Measurements from ENCODE around the gene TNPO3.
"Not testable (repeated sequence)": the region's sequence is repeated elsewhere in the genome, so short reads cannot be mapped to it uniquely, and the experiment has no call there.

The TNPO3 gene

DNA sequence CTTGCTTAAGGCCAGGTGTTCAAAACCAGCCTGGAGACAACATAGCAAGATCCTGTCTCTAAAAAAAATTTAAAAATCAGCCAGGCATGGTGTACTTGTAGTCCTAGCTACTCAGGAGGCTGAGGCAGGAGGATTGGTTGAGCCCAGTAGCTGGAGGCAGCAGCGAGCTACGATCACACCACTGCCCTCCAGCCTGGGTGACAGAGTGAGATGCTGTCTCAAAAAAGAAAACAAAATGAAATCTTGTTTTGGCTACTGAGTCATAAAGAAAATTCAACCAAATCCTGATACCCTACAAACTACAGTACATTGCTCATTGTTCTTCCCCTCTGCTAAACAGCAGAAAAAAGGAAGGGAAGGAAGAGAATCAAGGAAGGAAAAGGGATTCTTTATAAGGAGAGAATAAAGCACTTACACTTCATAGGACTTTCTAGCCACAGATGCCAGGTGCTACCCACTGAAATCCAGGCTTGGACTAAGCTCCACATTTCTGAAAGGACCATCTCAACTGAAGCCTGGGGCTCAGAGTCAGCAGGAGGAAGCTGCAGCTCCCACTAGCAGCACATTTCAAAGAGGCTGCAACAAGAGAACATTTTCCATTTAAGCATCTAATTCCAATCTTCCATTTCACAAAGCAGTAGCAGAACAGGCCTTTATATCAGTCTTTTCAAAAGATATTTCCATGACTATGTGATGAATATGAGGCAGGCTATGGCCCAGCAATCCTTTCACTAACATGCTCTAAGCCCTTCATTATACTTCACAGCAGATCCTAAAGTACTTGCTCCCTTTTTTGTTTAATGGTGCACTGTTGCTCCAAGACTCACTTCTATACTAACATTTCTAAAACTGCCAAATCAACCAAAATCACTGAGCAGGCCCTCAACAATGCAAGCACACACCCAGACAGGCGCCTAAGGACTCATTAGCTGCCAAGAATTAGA is 13.5 kb downstream of the TNPO3 start:
- DNase-seq (ENCODE audit: low spot score) = peak; percentile 45
- Histone ChIP-seq H3K9me3 (replicated peaks in 1 of 2; ENCODE audit: control insufficient read depth in 2 of 2, insufficient read depth in 1 of 2, low read depth in 1 of 2, low read length in 2 of 2) (no peaks in the 10 kb centered on the region), H2BK15ac (ENCODE audit: low read length) (no peak overlapping the region), H3K27me3 (ENCODE audit: control insufficient read depth in 3 of 3, insufficient read depth in 3 of 3, low read depth in 1 of 3, low read length in 3 of 3) (no peaks in the 10 kb centered on the region), H3K18ac (ENCODE audit: low read length) (peak overlapping the region; percentile 49), H3K4me1 (ENCODE audit: control insufficient read depth in 2 of 2, insufficient read depth in 1 of 2, low read depth in 1 of 2, low read length in 2 of 2) (peaks cover 14 to 17% of the 10 kb centered on the region in 2 donors), H3K79me1 (ENCODE audit: low read depth, low read length) (no peaks in the 10 kb centered on the region), H3K9ac (ENCODE audit: low read depth, low read length, poor library complexity) (no peak overlapping the region), H3K36me3 (replicated peaks in 1 of 2; ENCODE audit: control insufficient read depth in 2 of 2, insufficient read depth in 2 of 2, low read length in 2 of 2) (peaks cover 5 to 46% of the 10 kb centered on the region in 2 donors), H3K4me2 (ENCODE audit: insufficient read depth, low read length, poor library complexity, severe bottlenecking) (peak overlapping the region; percentile 12), H2BK12ac (ENCODE audit: low read length) (no peak overlapping the region), H2BK5ac (ENCODE audit: low read length) (no peak overlapping the region), H3K27ac (replicated peaks; ENCODE audit: low read length) (peak overlapping the region; percentile 93), H3K4ac (ENCODE audit: low read length) (no peak overlapping the region), H2BK120ac (ENCODE audit: low read depth, low read length) (no peak overlapping the region), H4K91ac (ENCODE audit: low read depth, low read length, poor library complexity) (no peak overlapping the region), H3K4me3 (ENCODE audit: low read length in 2 of 2) (no peak overlapping the region), H2AK5ac (ENCODE audit: low read depth, low read length) (no peak overlapping the region), H3K14ac (ENCODE audit: low read length) (no peak overlapping the region), H3K23ac (ENCODE audit: low read depth, low read length, poor library complexity) (no peak overlapping the region), H2AFZ (ENCODE audit: low read length) (no peak overlapping the region), H4K8ac (ENCODE audit: low read depth, low read length) (no peak overlapping the region)
- no CpG with 5 or more reads among the region's 3 CpGs for WGBS, 2 donors (ENCODE audit: extremely low coverage in 2 of 2, insufficient read length in 2 of 2, insufficient replicate concordance in 1 of 2)

DNA sequence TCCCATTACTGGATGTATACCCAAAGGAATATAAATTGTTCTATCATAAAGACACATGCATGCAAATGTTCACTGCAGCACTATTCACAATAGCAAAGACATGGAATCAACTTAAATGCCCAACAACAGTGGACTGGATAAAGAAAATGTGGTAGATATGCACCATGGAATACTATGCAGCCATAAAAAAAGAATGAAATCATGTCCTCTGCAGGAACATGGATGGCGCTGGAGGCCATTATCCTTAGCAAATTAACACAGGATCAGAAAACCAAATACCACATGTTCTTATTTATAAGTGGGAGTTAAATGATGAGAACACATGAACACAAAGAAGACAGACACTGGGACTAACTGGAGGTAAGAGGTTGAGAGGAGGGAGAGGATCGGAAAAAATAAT is 16.4 kb downstream of the TNPO3 start:
- H3K14ac ChIP-seq (ENCODE audit: low read length); H2BK15ac ChIP-seq (ENCODE audit: low read length); H2BK120ac ChIP-seq (ENCODE audit: low read depth, low read length); H2AFZ ChIP-seq (ENCODE audit: low read length); H3K79me1 ChIP-seq (ENCODE audit: low read depth, low read length); H3K4me2 ChIP-seq (ENCODE audit: insufficient read depth, low read length, poor library complexity, severe bottlenecking); H3K27me3 ChIP-seq (ENCODE audit: control insufficient read depth in 3 of 3, insufficient read depth in 3 of 3, low read depth in 1 of 3, low read length in 3 of 3); H2BK12ac ChIP-seq (ENCODE audit: low read length); DNase-seq (ENCODE audit: low spot score); H2BK5ac ChIP-seq (ENCODE audit: low read length); H3K23ac ChIP-seq (ENCODE audit: low read depth, low read length, poor library complexity); H3K9ac ChIP-seq (ENCODE audit: low read depth, low read length, poor library complexity); H4K8ac ChIP-seq (ENCODE audit: low read depth, low read length); H2AK5ac ChIP-seq (ENCODE audit: low read depth, low read length); H3K4ac ChIP-seq (ENCODE audit: low read length); H3K18ac ChIP-seq (ENCODE audit: low read length); H3K4me3 ChIP-seq (ENCODE audit: low read length in 2 of 2); H4K91ac ChIP-seq (ENCODE audit: low read depth, low read length, poor library complexity); H3K27ac ChIP-seq (replicated peaks; ENCODE audit: low read length): not testable (repeated sequence)
- peaks cover 3 to 10% of the 10 kb centered on the region in 2 donors for H3K9me3 ChIP-seq (replicated peaks in 1 of 2; ENCODE audit: control insufficient read depth in 2 of 2, insufficient read depth in 1 of 2, low read depth in 1 of 2, low read length in 2 of 2)
- WGBS, 2 donors (ENCODE audit: extremely low coverage in 2 of 2, insufficient read length in 2 of 2, insufficient replicate concordance in 1 of 2) = no CpG with 5 or more reads among the region's 2 CpGs
- H3K36me3 ChIP-seq (replicated peaks in 1 of 2; ENCODE audit: control insufficient read depth in 2 of 2, insufficient read depth in 2 of 2, low read length in 2 of 2) = peaks cover 11 to 69% of the 10 kb centered on the region in 2 donors
- peaks cover 14 to 17% of the 10 kb centered on the region in 2 donors for H3K4me1 ChIP-seq (ENCODE audit: control insufficient read depth in 2 of 2, insufficient read depth in 1 of 2, low read depth in 1 of 2, low read length in 2 of 2)

DNA sequence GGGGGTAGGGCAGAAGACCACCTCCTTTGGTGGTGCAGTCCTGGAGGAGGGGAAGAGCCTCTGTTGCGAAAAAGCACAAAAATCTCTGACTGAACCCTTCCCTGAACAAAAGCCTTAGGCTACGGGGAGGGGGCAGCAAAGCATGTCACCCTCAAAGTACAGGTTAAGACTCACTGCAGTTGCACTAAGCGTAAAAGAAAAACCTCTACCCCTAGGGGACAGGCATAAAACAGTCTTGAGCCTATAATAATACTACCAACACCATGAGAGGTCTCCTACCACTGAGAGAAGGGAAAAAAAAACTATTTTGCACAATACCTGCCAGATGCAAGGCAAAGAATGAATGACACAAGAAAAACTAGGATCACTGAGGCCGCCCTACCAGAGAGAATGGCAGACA is 17.3 kb downstream of the TNPO3 start:
- H4K8ac ChIP-seq (ENCODE audit: low read depth, low read length) = no peak overlapping the region
- WGBS, 2 donors (ENCODE audit: extremely low coverage in 2 of 2, insufficient read length in 2 of 2, insufficient replicate concordance in 1 of 2) = no CpG with 5 or more reads among the region's 4 CpGs
- peaks cover 2% of the 10 kb centered on the region for H3K79me1 ChIP-seq (ENCODE audit: low read depth, low read length)
- H3K4ac ChIP-seq (ENCODE audit: low read length) = no peak overlapping the region
- H2AFZ ChIP-seq (ENCODE audit: low read length) = no peak overlapping the region
- no peak overlapping the region for H3K9ac ChIP-seq (ENCODE audit: low read depth, low read length, poor library complexity)
- DNase-seq (ENCODE audit: low spot score) = no peak
- H3K14ac ChIP-seq (ENCODE audit: low read length) = no peak overlapping the region
- H2BK120ac ChIP-seq (ENCODE audit: low read depth, low read length) = no peak overlapping the region
- peak overlapping the region; percentile 69 for H3K27ac ChIP-seq (replicated peaks; ENCODE audit: low read length)
- H3K23ac ChIP-seq (ENCODE audit: low read depth, low read length, poor library complexity) = no peak overlapping the region
- no peak overlapping the region for H2BK15ac ChIP-seq (ENCODE audit: low read length)
- peaks cover 14% of the 10 kb centered on the region in 2 donors for H3K4me1 ChIP-seq (ENCODE audit: control insufficient read depth in 2 of 2, insufficient read depth in 1 of 2, low read depth in 1 of 2, low read length in 2 of 2)
- H3K36me3 ChIP-seq (replicated peaks in 1 of 2; ENCODE audit: control insufficient read depth in 2 of 2, insufficient read depth in 2 of 2, low read length in 2 of 2) = peaks cover 11 to 77% of the 10 kb centered on the region in 2 donors
- no peak overlapping the region for H2BK12ac ChIP-seq (ENCODE audit: low read length)
- peaks cover 3 to 17% of the 10 kb centered on the region in 2 donors for H3K9me3 ChIP-seq (replicated peaks in 1 of 2; ENCODE audit: control insufficient read depth in 2 of 2, insufficient read depth in 1 of 2, low read depth in 1 of 2, low read length in 2 of 2)
- no peaks in the 10 kb centered on the region for H3K27me3 ChIP-seq (ENCODE audit: control insufficient read depth in 3 of 3, insufficient read depth in 3 of 3, low read depth in 1 of 3, low read length in 3 of 3)
- no peak overlapping the region for H3K4me3 ChIP-seq (ENCODE audit: low read length in 2 of 2)
- no peak overlapping the region for H2AK5ac ChIP-seq (ENCODE audit: low read depth, low read length)
- H3K4me2 ChIP-seq (ENCODE audit: insufficient read depth, low read length, poor library complexity, severe bottlenecking) = no peak overlapping the region
- no peak overlapping the region for H2BK5ac ChIP-seq (ENCODE audit: low read length)
- H3K18ac ChIP-seq (ENCODE audit: low read length) = peak overlapping the region; percentile 0
- H4K91ac ChIP-seq (ENCODE audit: low read depth, low read length, poor library complexity) = no peak overlapping the region

DNA sequence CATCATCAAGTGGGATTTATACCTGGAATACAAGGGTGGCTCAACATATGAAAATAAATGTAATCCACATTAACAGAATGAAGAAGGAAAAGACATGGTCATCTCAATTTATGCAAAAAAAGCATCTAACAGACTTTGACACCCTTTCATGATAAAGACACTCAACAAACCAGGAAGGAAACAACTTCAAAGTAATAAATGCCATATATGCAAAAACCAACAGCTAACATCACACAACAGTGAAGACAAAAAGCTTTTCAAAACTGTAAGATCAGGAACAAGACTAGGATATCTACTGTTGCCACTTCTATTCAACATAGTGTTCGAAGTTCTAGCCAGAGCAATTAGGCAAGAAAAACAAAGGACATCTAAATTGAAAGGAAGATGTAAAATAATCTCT is 22.9 kb downstream of the TNPO3 start:
- H3K27ac ChIP-seq (replicated peaks; ENCODE audit: low read length) = no peak overlapping the region
- H3K14ac ChIP-seq (ENCODE audit: low read length) = no peak overlapping the region
- peaks cover 9% of the 10 kb centered on the region for H3K79me1 ChIP-seq (ENCODE audit: low read depth, low read length)
- H3K18ac ChIP-seq (ENCODE audit: low read length) = no peak overlapping the region
- H2BK12ac ChIP-seq (ENCODE audit: low read length) = no peak overlapping the region
- no peak overlapping the region for H3K23ac ChIP-seq (ENCODE audit: low read depth, low read length, poor library complexity)
- no peak overlapping the region for H3K4me2 ChIP-seq (ENCODE audit: insufficient read depth, low read length, poor library complexity, severe bottlenecking)
- no peak overlapping the region for H2AFZ ChIP-seq (ENCODE audit: low read length)
- no peak overlapping the region for H3K4ac ChIP-seq (ENCODE audit: low read length)
- H3K4me3 ChIP-seq (ENCODE audit: low read length in 2 of 2) = no peak overlapping the region
- no CpG with 5 or more reads among the region's 1 CpG for WGBS, 2 donors (ENCODE audit: extremely low coverage in 2 of 2, insufficient read length in 2 of 2, insufficient replicate concordance in 1 of 2)
- no peak overlapping the region for H2BK5ac ChIP-seq (ENCODE audit: low read length)
- no peak for DNase-seq (ENCODE audit: low spot score)
- no peak overlapping the region for H2BK15ac ChIP-seq (ENCODE audit: low read length)
- no peak overlapping the region for H2AK5ac ChIP-seq (ENCODE audit: low read depth, low read length)
- H4K91ac ChIP-seq (ENCODE audit: low read depth, low read length, poor library complexity) = no peak overlapping the region
- no peak overlapping the region for H3K9ac ChIP-seq (ENCODE audit: low read depth, low read length, poor library complexity)
- peaks cover 6 to 78% of the 10 kb centered on the region in 2 donors for H3K36me3 ChIP-seq (replicated peaks in 1 of 2; ENCODE audit: control insufficient read depth in 2 of 2, insufficient read depth in 2 of 2, low read length in 2 of 2)
- H4K8ac ChIP-seq (ENCODE audit: low read depth, low read length) = no peak overlapping the region
- no peaks in the 10 kb centered on the region for H3K27me3 ChIP-seq (ENCODE audit: control insufficient read depth in 3 of 3, insufficient read depth in 3 of 3, low read depth in 1 of 3, low read length in 3 of 3)
- H3K4me1 ChIP-seq (ENCODE audit: control insufficient read depth in 2 of 2, insufficient read depth in 1 of 2, low read depth in 1 of 2, low read length in 2 of 2) = no peaks in the 10 kb centered on the region
- H3K9me3 ChIP-seq (replicated peaks in 1 of 2; ENCODE audit: control insufficient read depth in 2 of 2, insufficient read depth in 1 of 2, low read depth in 1 of 2, low read length in 2 of 2) = peaks cover 3 to 25% of the 10 kb centered on the region in 2 donors
- H2BK120ac ChIP-seq (ENCODE audit: low read depth, low read length) = no peak overlapping the region

Data from neuronal stem cell (in vitro differentiated cells).